ENCODE data around the gene TMEM38B. TPM values are rescaled to one million over a fixed set of nuclear protein-coding genes. Genes with fewer than 3 reads are reported as not detected.

The TMEM38B gene
- total RNA-seq, 1 experiment from 2014 or later: 14.5 TPM

- whole genome bisulfite sequencing (ENCODE audit: extremely low coverage, insufficient read length, low lambda C conversion rate): no CpG with 5 or more reads among the region's 7 CpGs
- no peak overlapping the region for H3K23ac ChIP-seq (ENCODE audit: insufficient read length, low read depth, low read length)
- H2AK5ac ChIP-seq (ENCODE audit: insufficient read length, low read length): no peak overlapping the region
- Mint-ChIP-seq H3K4me3 (no peak overlapping the region), H3K27me3 (ENCODE audit: low read depth) (no peaks in the 10 kb centered on the region), H3K9me3 (no peaks in the 10 kb centered on the region), H3K4me1 (peaks cover 4 to 6% of the 10 kb centered on the region in 2 experiments; a peak in 3 of 4 replicates), H3K27ac (no peak overlapping the region), H3K36me3 (ENCODE audit: insufficient read depth in 1 of 3, low read depth in 3 of 3) (no peaks in the 10 kb centered on the region; a peak in 1 of 7 replicates)
- H3K18ac ChIP-seq (ENCODE audit: insufficient read length, low read depth, low read length): no peak overlapping the region
- no peak for DNase-seq
- no peaks in the 10 kb centered on the region for H3K9me3 ChIP-seq (ENCODE audit: control insufficient read depth, low read depth, low read length)
- no peak overlapping the region for H2BK5ac ChIP-seq (ENCODE audit: insufficient read length, low read length)
- H3K79me2 ChIP-seq (ENCODE audit: insufficient read depth, low read length): no peaks in the 10 kb centered on the region
- H3T11ph ChIP-seq (ENCODE audit: low read length): no peak overlapping the region
- H3K27me3 ChIP-seq (ENCODE audit: insufficient read depth, low read length): no peaks in the 10 kb centered on the region
- no peak overlapping the region for H3K56ac ChIP-seq (ENCODE audit: insufficient read length, low read depth, low read length)
- H3K9ac ChIP-seq (ENCODE audit: extremely low read depth, insufficient read length, low read length): no peak overlapping the region
- TF ChIP-seq CTCF (conservative IDR thresholded peaks at IDR 0.05): no peak
- no peak overlapping the region for H2BK12ac ChIP-seq (ENCODE audit: insufficient read length, low read depth, low read length)
- H2BK15ac ChIP-seq (ENCODE audit: low read depth, low read length): no peak overlapping the region
- no peak overlapping the region for H3K14ac ChIP-seq (ENCODE audit: insufficient read depth, low read length)
- H3K4ac ChIP-seq (ENCODE audit: low read depth, low read length): no peak overlapping the region
- no peak overlapping the region for H2BK120ac ChIP-seq (ENCODE audit: low read depth, low read length, poor library complexity, severe bottlenecking)
- no peak overlapping the region for H4K91ac ChIP-seq (ENCODE audit: insufficient read length, low read depth, low read length)
- H3K23me2 ChIP-seq (ENCODE audit: insufficient read length, low read depth, low read length, poor library complexity, severe bottlenecking): no peaks in the 10 kb centered on the region
- H3K4me2 ChIP-seq (ENCODE audit: insufficient read depth, insufficient read length, low read length): no peak overlapping the region
- H4K20me1 ChIP-seq (ENCODE audit: control insufficient read depth, insufficient read depth, insufficient read length): no peaks in the 10 kb centered on the region
- no peaks in the 10 kb centered on the region for H3K4me1 ChIP-seq (ENCODE audit: insufficient read depth, low read length)
- H3K79me1 ChIP-seq (ENCODE audit: insufficient read depth, low read depth, low read length, poor library complexity, severe bottlenecking): no peaks in the 10 kb centered on the region
- no peak overlapping the region for H2BK20ac ChIP-seq (ENCODE audit: low read depth, low read length, poor library complexity, severe bottlenecking)
- no peak overlapping the region for H4K8ac ChIP-seq (replicated peaks; ENCODE audit: insufficient read length, low read depth, low read length)
- H4K5ac ChIP-seq (ENCODE audit: insufficient read length, low read depth, low read length): no peak overlapping the region
- no peak overlapping the region for H2AFZ ChIP-seq (ENCODE audit: low read length)
- H3K27ac ChIP-seq (ENCODE audit: insufficient read length, low read depth, low read length): no peak overlapping the region
These were observed 17.5 kb downstream of the TMEM38B start for GRCh38 chr9:105711867-105712266.

Data from H9 (cell line).